GM12891 (cell line): Measurements from ENCODE around the gene HMG20A.

Source experiments
- POLR2A ChIP-seq: IDR thresholded peaks from 2 replicates; pipeline ENCODE4 v1.6.1; 2011; ENCODE audit warnings: low read depth, low read length, control low read depth
- SPI1 ChIP-seq: IDR thresholded peaks from 2 replicates; pipeline ENCODE4 v1.6.1; 2011; ENCODE audit warnings: low read depth, low read length, control low read depth
- TAF1 ChIP-seq: IDR thresholded peaks from 2 replicates; pipeline ENCODE4 v1.6.1; 2011; ENCODE audit warnings: low read depth, low read length, control low read depth

DNA sequence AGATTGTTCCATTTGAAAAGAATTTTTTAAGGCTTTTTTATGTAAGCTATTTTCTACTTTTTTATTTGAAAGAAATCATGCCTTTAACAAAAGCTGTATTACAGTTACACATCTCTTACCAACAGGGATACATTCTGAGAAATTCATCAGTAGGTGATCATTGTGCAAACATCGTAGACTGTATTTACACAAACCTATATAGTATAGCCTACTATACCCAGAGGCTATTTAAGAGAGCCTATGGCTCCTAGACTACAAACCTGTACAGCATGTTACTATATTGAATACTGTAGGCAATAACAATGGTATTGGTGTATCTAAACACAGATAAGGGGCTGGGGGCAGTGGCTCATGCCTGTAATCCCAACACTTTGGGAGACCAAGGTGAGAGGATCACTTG lies 43.9 kb upstream of the HMG20A start:
- TF ChIP-seq POLR2A, result no peak
- TF ChIP-seq TAF1, result no peak
- no peak for TF ChIP-seq SPI1
